Endothelial cell (in vitro differentiated cells): ENCODE data around the gene DPM3. TPM values are rescaled to one million over a fixed set of nuclear protein-coding genes. Genes with fewer than 3 reads are reported as not detected.

Experiments
- DNase-seq: peaks from one replicate; pipeline ENCODE4 v3.0.0; 2021; ENCODE audit warnings: low spot score
- H3K27ac Mint-ChIP-seq: one replicate; pipeline ENCODE4 v1.8.0; 2021; ENCODE audit warnings: mixed read lengths, inconsistent platforms; ENCODE audit not compliant: unreplicated experiment
- H3K27me3 Mint-ChIP-seq: one replicate; pipeline ENCODE4 v1.8.0; 2021; ENCODE audit warnings: mild to moderate bottlenecking, moderate library complexity, mixed read lengths, inconsistent platforms; ENCODE audit not compliant: unreplicated experiment
- H3K36me3 Mint-ChIP-seq: one replicate; pipeline ENCODE4 v1.8.0; 2021; ENCODE audit warnings: mild to moderate bottlenecking, low read depth, mixed read lengths, inconsistent platforms; ENCODE audit not compliant: unreplicated experiment
- H3K4me1 Mint-ChIP-seq: one replicate; pipeline ENCODE4 v1.8.0; 2021; ENCODE audit warnings: mild to moderate bottlenecking, mixed read lengths, inconsistent platforms; ENCODE audit not compliant: unreplicated experiment
- H3K4me3 Mint-ChIP-seq: one replicate; pipeline ENCODE4 v1.8.0; 2021; ENCODE audit warnings: mild to moderate bottlenecking, mixed read lengths, inconsistent platforms; ENCODE audit not compliant: unreplicated experiment
- H3K9me3 Mint-ChIP-seq: one replicate; pipeline ENCODE4 v1.8.0; 2021; ENCODE audit warnings: mixed read lengths, inconsistent platforms; ENCODE audit not compliant: unreplicated experiment
- total RNA-seq: library from RNA; stranded (reverse); fragmentation: NEBNext Ultra II Directional; extraction: Animal tissue kit (Norgen Biotek cat#: 25700); gene quantifications from one replicate; pipeline ENCODE4 v1.2.1, GENCODE V29; 2021; ENCODE audit not compliant: unreplicated experiment
- TF ChIP-seq, protein P1 (sequence below): fragments of 200-600 bp; sonication (generic); IDR thresholded peaks from one replicate; pipeline ENCODE4 v1.5.0; 2021; ENCODE audit warnings: antibody characterized with exemption; ENCODE audit not compliant: unreplicated experiment

Gene DPM3
- total RNA-seq, 1 donor from 2014 or later: 39.2 TPM

DNA sequence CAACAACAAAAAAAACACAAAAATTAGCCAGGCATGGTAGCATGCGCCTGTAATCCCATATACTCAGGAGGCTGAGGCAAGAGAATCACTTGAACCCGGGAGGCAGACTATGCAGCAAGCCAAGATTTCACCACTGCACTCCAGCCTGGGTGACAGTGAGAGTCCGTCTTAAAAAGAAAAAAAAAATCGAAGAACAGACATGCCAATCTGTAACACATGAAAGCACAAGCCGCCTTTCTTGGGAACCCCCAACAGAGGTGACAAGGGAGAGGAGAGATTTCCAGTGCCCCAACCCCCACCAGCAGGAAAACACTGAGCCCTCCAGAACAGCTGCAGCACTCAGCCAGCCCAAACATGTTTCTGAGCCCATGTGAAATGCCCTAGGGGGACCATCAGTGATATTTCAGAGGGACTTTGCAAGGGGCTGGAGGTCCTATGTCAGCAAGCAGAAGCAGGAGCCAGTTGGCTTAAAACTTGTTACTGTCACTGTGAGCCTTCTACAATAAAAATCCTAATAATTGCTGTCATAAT, 26.8 kb downstream of the DPM3 start:
- Mint-ChIP-seq H3K36me3 (no peaks in the 10 kb centered on the region), H3K27me3 (peaks cover 4% of the 10 kb centered on the region)

GRCh38 chr1:155110826-155111225, 29.5 kb downstream of the DPM3 start:
- H3K4me1 Mint-ChIP-seq: peaks cover 12% of the 10 kb centered on the region
- no peaks in the 10 kb centered on the region for H3K36me3 Mint-ChIP-seq
- H3K9me3 Mint-ChIP-seq: no peaks in the 10 kb centered on the region
- H3K27me3 Mint-ChIP-seq: peaks cover 4% of the 10 kb centered on the region
- no peak overlapping the region for H3K27ac Mint-ChIP-seq
- no peak overlapping the region for H3K4me3 Mint-ChIP-seq
- TF ChIP-seq, protein P1, sequence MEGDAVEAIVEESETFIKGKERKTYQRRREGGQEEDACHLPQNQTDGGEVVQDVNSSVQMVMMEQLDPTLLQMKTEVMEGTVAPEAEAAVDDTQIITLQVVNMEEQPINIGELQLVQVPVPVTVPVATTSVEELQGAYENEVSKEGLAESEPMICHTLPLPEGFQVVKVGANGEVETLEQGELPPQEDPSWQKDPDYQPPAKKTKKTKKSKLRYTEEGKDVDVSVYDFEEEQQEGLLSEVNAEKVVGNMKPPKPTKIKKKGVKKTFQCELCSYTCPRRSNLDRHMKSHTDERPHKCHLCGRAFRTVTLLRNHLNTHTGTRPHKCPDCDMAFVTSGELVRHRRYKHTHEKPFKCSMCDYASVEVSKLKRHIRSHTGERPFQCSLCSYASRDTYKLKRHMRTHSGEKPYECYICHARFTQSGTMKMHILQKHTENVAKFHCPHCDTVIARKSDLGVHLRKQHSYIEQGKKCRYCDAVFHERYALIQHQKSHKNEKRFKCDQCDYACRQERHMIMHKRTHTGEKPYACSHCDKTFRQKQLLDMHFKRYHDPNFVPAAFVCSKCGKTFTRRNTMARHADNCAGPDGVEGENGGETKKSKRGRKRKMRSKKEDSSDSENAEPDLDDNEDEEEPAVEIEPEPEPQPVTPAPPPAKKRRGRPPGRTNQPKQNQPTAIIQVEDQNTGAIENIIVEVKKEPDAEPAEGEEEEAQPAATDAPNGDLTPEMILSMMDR: no peak
- no peak for DNase-seq

More for the DNA sequence above, 26.8 kb downstream of the DPM3 start:
- TF ChIP-seq, protein P1: no peak
- no peaks in the 10 kb centered on the region for H3K9me3 Mint-ChIP-seq
- H3K4me1 Mint-ChIP-seq: peaks cover 9% of the 10 kb centered on the region
- H3K4me3 Mint-ChIP-seq: no peak overlapping the region
- no peak overlapping the region for H3K27ac Mint-ChIP-seq
- no peak for DNase-seq

DNA sequence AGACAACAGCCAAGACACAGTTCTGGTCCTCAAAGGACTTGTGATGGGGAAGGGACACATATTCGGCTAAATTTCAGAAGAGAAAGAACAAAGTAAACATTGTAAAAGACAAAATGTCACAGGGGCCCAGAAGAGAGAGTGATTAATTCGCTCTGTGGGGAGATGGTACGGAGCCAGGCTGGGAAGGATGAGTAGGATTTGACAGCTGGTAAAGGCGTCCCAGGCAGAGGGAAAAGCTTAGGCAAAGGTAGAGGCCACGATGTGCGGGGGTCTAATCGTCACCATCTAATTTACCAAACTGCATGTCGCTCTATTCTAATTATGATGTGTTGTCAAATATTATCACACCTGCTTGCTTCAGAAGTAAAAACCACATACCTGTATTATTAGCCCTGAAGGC, 29.9 kb downstream of the DPM3 start:
- H3K36me3 Mint-ChIP-seq: no peaks in the 10 kb centered on the region
- TF ChIP-seq, protein P1: no peak
- no peak overlapping the region for H3K27ac Mint-ChIP-seq
- H3K27me3 Mint-ChIP-seq: peaks cover 7% of the 10 kb centered on the region
- peaks cover 16% of the 10 kb centered on the region for H3K4me1 Mint-ChIP-seq
- DNase-seq: no peak
- H3K9me3 Mint-ChIP-seq: no peaks in the 10 kb centered on the region
- no peak overlapping the region for H3K4me3 Mint-ChIP-seq

GRCh38 chr1:155108296-155108695, 32.0 kb downstream of the DPM3 start:
- DNase-seq: no peak
- H3K27me3 Mint-ChIP-seq: peaks cover 8% of the 10 kb centered on the region
- no peak overlapping the region for H3K4me3 Mint-ChIP-seq
- H3K27ac Mint-ChIP-seq: no peak overlapping the region
- H3K9me3 Mint-ChIP-seq: no peaks in the 10 kb centered on the region
- TF ChIP-seq, protein P1: no peak
- H3K36me3 Mint-ChIP-seq: no peaks in the 10 kb centered on the region
- peaks cover 23% of the 10 kb centered on the region for H3K4me1 Mint-ChIP-seq

GRCh38 chr1:155107309-155108264, 32.7 kb downstream of the DPM3 start:
- no peak for DNase-seq
- no peak overlapping the region for H3K4me3 Mint-ChIP-seq
- H3K4me1 Mint-ChIP-seq: peaks cover 23% of the 10 kb centered on the region
- peaks cover 8% of the 10 kb centered on the region for H3K27me3 Mint-ChIP-seq
- H3K36me3 Mint-ChIP-seq: no peaks in the 10 kb centered on the region
- no peaks in the 10 kb centered on the region for H3K9me3 Mint-ChIP-seq
- no peak overlapping the region for H3K27ac Mint-ChIP-seq
- TF ChIP-seq, protein P1: no peak
